ENCODE measurements around the gene SPTBN1.
"Not testable (repeated sequence)": the region's sequence is repeated elsewhere in the genome, so short reads cannot be mapped to it uniquely, and the experiment has no call there.

The SPTBN1 gene

DNA sequence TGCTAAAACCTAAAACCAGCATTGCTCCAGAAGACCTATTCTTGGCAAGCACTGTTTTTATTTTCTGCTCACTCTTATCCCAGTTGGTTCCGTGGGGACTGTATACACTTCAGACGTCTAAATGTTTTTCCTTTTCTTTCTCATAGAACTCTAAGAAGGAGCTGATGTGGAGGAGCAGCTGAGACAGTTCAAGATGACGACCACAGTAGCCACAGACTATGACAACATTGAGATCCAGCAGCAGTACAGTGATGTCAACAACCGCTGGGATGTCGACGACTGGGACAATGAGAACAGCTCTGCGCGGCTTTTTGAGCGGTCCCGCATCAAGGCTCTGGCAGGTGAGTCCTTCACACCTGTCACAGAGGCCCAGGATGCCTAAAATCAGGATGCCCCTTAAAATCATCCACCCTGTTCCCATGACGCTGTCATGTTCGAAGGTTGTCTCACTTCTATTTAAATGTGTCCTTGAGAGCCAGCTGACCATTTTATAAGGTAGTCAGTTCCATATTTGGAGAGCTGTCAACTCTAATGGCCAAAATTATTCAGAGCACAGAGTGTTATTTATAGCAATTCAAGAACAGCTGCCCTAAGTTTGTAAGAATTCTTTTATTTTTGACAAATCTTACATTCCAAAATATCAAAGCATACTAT lies 70.2 kb downstream of the SPTBN1 start:
- no peak overlapping the region for H3K4me3 ChIP-seq (ENCODE audit: low read depth, low read length)
- DNase-seq (ENCODE audit: low read depth): no peak
- TF ChIP-seq, protein P1, sequence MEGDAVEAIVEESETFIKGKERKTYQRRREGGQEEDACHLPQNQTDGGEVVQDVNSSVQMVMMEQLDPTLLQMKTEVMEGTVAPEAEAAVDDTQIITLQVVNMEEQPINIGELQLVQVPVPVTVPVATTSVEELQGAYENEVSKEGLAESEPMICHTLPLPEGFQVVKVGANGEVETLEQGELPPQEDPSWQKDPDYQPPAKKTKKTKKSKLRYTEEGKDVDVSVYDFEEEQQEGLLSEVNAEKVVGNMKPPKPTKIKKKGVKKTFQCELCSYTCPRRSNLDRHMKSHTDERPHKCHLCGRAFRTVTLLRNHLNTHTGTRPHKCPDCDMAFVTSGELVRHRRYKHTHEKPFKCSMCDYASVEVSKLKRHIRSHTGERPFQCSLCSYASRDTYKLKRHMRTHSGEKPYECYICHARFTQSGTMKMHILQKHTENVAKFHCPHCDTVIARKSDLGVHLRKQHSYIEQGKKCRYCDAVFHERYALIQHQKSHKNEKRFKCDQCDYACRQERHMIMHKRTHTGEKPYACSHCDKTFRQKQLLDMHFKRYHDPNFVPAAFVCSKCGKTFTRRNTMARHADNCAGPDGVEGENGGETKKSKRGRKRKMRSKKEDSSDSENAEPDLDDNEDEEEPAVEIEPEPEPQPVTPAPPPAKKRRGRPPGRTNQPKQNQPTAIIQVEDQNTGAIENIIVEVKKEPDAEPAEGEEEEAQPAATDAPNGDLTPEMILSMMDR (IDR thresholded peaks at IDR 0.05; ENCODE audit: low read depth, low read length): no peak
- TF ChIP-seq POLR2A (IDR thresholded peaks at IDR 0.05; ENCODE audit: extremely low read depth, insufficient read length) (no peak), MYC (IDR thresholded peaks at IDR 0.05; ENCODE audit: low read depth, low read length) (no peak), MAX (IDR thresholded peaks at IDR 0.05; ENCODE audit: low read depth, low read length) (no peak)

GRCh38 chr2:54528311-54528955 lies 72.3 kb downstream of the SPTBN1 start:
- no peak for DNase-seq (ENCODE audit: low read depth)
- no peak overlapping the region for H3K4me3 ChIP-seq (ENCODE audit: low read depth, low read length)
- TF ChIP-seq, protein P1 (IDR thresholded peaks at IDR 0.05; ENCODE audit: low read depth, low read length): no peak
- TF ChIP-seq POLR2A (IDR thresholded peaks at IDR 0.05; ENCODE audit: extremely low read depth, insufficient read length) (no peak), MYC (IDR thresholded peaks at IDR 0.05; ENCODE audit: low read depth, low read length) (no peak), MAX (IDR thresholded peaks at IDR 0.05; ENCODE audit: low read depth, low read length) (no peak)

DNA sequence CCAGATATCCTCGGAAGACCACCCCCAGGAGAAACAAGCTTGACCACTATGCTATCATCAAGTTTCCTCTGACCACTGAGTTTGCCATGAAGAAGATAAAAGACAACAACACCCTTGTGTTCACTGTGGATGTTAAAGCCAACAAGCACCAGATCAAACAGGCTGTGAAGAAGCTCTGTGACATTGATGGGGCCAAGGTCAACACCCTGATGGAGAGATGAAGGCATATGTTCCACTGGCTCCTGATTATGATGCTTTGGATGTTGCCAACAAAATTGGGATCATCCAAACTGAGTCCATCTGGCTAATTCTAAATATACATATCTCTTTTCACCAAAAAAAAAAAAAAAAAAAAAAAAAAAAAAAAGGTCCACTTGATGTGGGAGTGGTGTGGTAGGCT lies 73.4 kb downstream of the SPTBN1 start:
- not testable (repeated sequence) for H3K4me3 ChIP-seq (ENCODE audit: low read depth, low read length)

DNA sequence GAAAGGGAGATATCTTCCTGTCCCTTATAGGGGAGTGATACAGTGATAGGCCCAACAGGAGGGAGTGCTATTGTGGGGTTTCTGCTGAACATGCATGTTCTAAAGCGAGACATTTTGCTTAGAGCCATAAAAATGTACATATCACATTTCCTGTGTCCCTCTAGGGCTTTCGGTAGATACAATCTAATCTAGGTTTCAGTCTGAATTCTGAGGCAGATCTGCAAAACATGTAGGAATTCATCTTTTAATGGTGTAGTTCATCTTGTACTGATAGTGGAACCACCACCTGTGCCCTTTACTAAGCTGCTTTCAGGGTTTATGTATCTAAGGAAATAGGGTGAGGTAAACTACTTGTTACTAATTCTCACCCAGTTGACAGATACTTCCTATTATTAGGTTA lies 73.8 kb downstream of the SPTBN1 start:
- H3K4me3 ChIP-seq (ENCODE audit: low read depth, low read length): no peak overlapping the region
- no peak for DNase-seq (ENCODE audit: low read depth)
- TF ChIP-seq, protein P1 (IDR thresholded peaks at IDR 0.05; ENCODE audit: low read depth, low read length): no peak
- TF ChIP-seq MYC (IDR thresholded peaks at IDR 0.05; ENCODE audit: low read depth, low read length) (no peak), POLR2A (IDR thresholded peaks at IDR 0.05; ENCODE audit: extremely low read depth, insufficient read length) (no peak), MAX (IDR thresholded peaks at IDR 0.05; ENCODE audit: low read depth, low read length) (no peak)

More for the DNA sequence above, 73.4 kb downstream of the SPTBN1 start:
- DNase-seq (ENCODE audit: low read depth): not testable (repeated sequence)

- TF ChIP-seq, protein P1 (IDR thresholded peaks at IDR 0.05; ENCODE audit: low read depth, low read length): no peak
- TF ChIP-seq MAX (IDR thresholded peaks at IDR 0.05; ENCODE audit: low read depth, low read length): no peak
- no peak overlapping the region for H3K4me3 ChIP-seq (ENCODE audit: low read depth, low read length)
- DNase-seq (ENCODE audit: low read depth): no peak
These were observed 75.4 kb downstream of the SPTBN1 start for GRCh38 chr2:54531558-54531957.

DNA sequence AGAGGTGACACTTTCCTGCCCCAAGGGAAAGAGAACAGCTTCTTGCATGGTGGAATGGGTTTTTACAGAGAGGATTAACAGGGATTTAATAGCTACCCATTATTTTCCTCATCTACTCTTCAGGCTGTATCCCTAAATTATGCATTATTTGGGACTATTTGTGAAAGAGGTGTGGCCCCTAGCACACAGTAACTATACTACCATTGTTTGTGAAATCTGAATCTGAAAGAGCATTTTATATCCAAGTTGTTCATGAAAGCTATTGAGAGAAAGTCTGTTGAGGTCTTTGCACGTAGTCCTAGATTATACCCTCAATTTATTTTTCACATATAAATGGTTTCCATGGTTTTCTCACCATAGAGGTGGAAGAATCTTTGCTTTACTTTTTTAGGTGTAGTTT lies 78.1 kb downstream of the SPTBN1 start:
- no peak overlapping the region for H3K4me3 ChIP-seq (ENCODE audit: low read depth, low read length)
- TF ChIP-seq, protein P1 (IDR thresholded peaks at IDR 0.05; ENCODE audit: low read depth, low read length): no peak
- TF ChIP-seq POLR2A (IDR thresholded peaks at IDR 0.05; ENCODE audit: extremely low read depth, insufficient read length): no peak
- TF ChIP-seq MYC (IDR thresholded peaks at IDR 0.05; ENCODE audit: low read depth, low read length): no peak
- TF ChIP-seq MAX (IDR thresholded peaks at IDR 0.05; ENCODE audit: low read depth, low read length): no peak

More for the DNA sequence above, 78.1 kb downstream of the SPTBN1 start:
- no peak for DNase-seq (ENCODE audit: low read depth)
